Dendritic cell treated with granulocyte-macrophage colony-stimulating factor and Interleukin-4, amounts not matched to agents 40 ng/mL and 50 ng/mL, for 4 days (primary cell): Measurements from ENCODE around the gene SYT17.

Experiments
- H3K27ac Mint-ChIP-seq: one replicate; pipeline ENCODE4 v1.8.0; 2022; ENCODE audit warnings: mild to moderate bottlenecking, mixed read lengths
- H3K27me3 Mint-ChIP-seq: one replicate; pipeline ENCODE4 v1.8.0; 2022; ENCODE audit warnings: mild to moderate bottlenecking, mixed read lengths
- H3K36me3 Mint-ChIP-seq: one replicate; pipeline ENCODE4 v1.8.0; 2022; ENCODE audit warnings: low read depth, mixed read lengths
- H3K4me1 Mint-ChIP-seq: one replicate; pipeline ENCODE4 v1.8.0; 2022; ENCODE audit warnings: low read depth, mixed read lengths
- H3K4me3 Mint-ChIP-seq: one replicate; pipeline ENCODE4 v1.8.0; 2022; ENCODE audit warnings: mild to moderate bottlenecking, moderate library complexity, mixed read lengths
- H3K9me3 Mint-ChIP-seq: one replicate; pipeline ENCODE4 v1.8.0; 2022; ENCODE audit warnings: mixed read lengths
- intact Hi-C: fragments of 100-400 bp; cut with micrococcal nuclease; formaldehyde crosslinking; loops from one replicate; pipeline ENCODE4 v1.15.0; 2022

SYT17 gene

GRCh38 chr16:19286827-19287226, 118.8 kb downstream of the SYT17 start:
- intact Hi-C loops: no loop called here
- H3K4me3 Mint-ChIP-seq: no peak overlapping the region

GRCh38 chr16:19287241-19287640, 119.2 kb downstream of the SYT17 start:
- Mint-ChIP-seq H3K36me3 (no peaks in the 10 kb centered on the region), H3K27ac (no peak overlapping the region), H3K27me3 (peaks cover 27% of the 10 kb centered on the region), H3K4me1 (peaks cover 49% of the 10 kb centered on the region), H3K4me3 (no peak overlapping the region), H3K9me3 (no peaks in the 10 kb centered on the region)
- intact Hi-C loops: no loop called here

More at GRCh38 chr16:19286827-19287226, 118.8 kb downstream of the SYT17 start:
- Mint-ChIP-seq H3K27me3 (peaks cover 28% of the 10 kb centered on the region), H3K27ac (no peak overlapping the region), H3K4me1 (peaks cover 50% of the 10 kb centered on the region), H3K36me3 (no peaks in the 10 kb centered on the region), H3K9me3 (no peaks in the 10 kb centered on the region)

GRCh38 chr16:19288872-19289799, 121.1 kb downstream of the SYT17 start:
- H3K36me3 Mint-ChIP-seq: no peaks in the 10 kb centered on the region

GRCh38 chr16:19289811-19290485, 121.9 kb downstream of the SYT17 start:
- Mint-ChIP-seq H3K9me3 (no peaks in the 10 kb centered on the region), H3K4me1 (peaks cover 58% of the 10 kb centered on the region), H3K27me3 (peaks cover 10% of the 10 kb centered on the region), H3K36me3 (no peaks in the 10 kb centered on the region), H3K27ac (peak overlapping the region; percentile 74), H3K4me3 (no peak overlapping the region)
- intact Hi-C loops: loop anchor here (5.0 kb wide), 1 partner anchor 173 kb away; no protein-coding TSS in a partner anchor

More at GRCh38 chr16:19288872-19289799, 121.1 kb downstream of the SYT17 start:
- H3K4me1 Mint-ChIP-seq: peaks cover 58% of the 10 kb centered on the region
- peaks cover 17% of the 10 kb centered on the region for H3K27me3 Mint-ChIP-seq
- no peak overlapping the region for H3K4me3 Mint-ChIP-seq
- H3K27ac Mint-ChIP-seq: peak overlapping the region; percentile 74
- intact Hi-C loops: no loop called here
- no peaks in the 10 kb centered on the region for H3K9me3 Mint-ChIP-seq

DNA sequence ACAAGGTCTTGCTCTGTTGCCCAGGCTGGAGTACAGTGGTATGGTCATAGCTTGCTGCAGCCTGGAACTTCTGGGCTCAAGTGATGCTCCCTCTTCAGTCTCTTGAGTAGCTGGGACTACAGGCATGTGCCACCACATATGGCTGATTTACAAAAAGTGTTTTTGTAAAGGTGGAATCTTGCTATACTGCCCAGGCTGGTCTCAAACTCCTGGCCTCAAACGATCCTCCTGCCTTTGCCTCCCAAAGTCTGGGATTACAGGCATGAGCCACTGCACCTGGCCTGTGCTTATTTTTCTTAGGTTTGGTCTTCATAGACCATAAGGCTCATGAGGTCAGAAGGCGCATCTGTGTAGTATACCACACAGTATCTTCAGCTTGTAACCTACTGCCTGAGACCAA, 122.8 kb downstream of the SYT17 start:
- Mint-ChIP-seq H3K4me3 (no peak overlapping the region), H3K4me1 (peaks cover 66% of the 10 kb centered on the region), H3K27me3 (peaks cover 4% of the 10 kb centered on the region), H3K36me3 (no peaks in the 10 kb centered on the region), H3K27ac (peak overlapping the region; percentile 74), H3K9me3 (no peaks in the 10 kb centered on the region)
- intact Hi-C loops: loop anchor here (5.0 kb wide), 1 partner anchor 174 kb away; no protein-coding TSS in a partner anchor

GRCh38 chr16:19291475-19291874, 123.4 kb downstream of the SYT17 start:
- Mint-ChIP-seq H3K9me3 (no peaks in the 10 kb centered on the region), H3K4me3 (no peak overlapping the region), H3K4me1 (peaks cover 71% of the 10 kb centered on the region), H3K36me3 (no peaks in the 10 kb centered on the region), H3K27me3 (peaks cover 1% of the 10 kb centered on the region), H3K27ac (peak overlapping the region; percentile 74)
- intact Hi-C loops: loop anchor here (5.0 kb wide), 1 partner anchor 174 kb away; no protein-coding TSS in a partner anchor

DNA sequence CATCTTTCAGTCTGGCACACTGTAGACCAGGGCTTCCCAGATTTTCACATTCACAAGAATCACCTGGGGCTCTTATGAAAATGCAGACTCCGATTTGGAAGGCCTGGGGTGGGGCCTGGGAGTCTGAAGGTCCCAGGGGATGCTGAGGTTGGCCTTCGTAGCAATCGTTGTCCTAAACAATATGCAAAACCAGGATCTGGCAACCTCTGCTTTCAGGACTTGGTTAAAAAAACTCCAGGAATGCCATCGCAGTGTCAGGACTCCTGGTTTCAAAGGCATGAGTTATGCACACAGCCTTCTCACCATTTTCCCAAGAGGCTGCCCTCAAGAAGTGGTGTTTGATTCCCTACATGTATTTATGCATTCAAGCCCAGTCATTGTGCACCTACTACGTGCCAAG, 124.1 kb downstream of the SYT17 start:
- Mint-ChIP-seq H3K9me3 (no peaks in the 10 kb centered on the region), H3K4me1 (peaks cover 76% of the 10 kb centered on the region), H3K4me3 (no peak overlapping the region), H3K36me3 (no peaks in the 10 kb centered on the region), H3K27me3 (peaks cover 1% of the 10 kb centered on the region), H3K27ac (peak overlapping the region; percentile 95)
- intact Hi-C loops: loop anchor here (5.0 kb wide), 1 partner anchor 175 kb away; no protein-coding TSS in a partner anchor

GRCh38 chr16:19294156-19294649, 126.2 kb downstream of the SYT17 start:
- H3K4me1 Mint-ChIP-seq: peaks cover 76% of the 10 kb centered on the region
- intact Hi-C loops: loop anchor here (5.0 kb wide), 1 partner anchor 177 kb away; no protein-coding TSS in a partner anchor
- H3K27me3 Mint-ChIP-seq: peaks cover 5% of the 10 kb centered on the region
- H3K4me3 Mint-ChIP-seq: no peak overlapping the region
- H3K27ac Mint-ChIP-seq: peak overlapping the region; percentile 95
- H3K36me3 Mint-ChIP-seq: no peaks in the 10 kb centered on the region
- H3K9me3 Mint-ChIP-seq: no peaks in the 10 kb centered on the region

DNA sequence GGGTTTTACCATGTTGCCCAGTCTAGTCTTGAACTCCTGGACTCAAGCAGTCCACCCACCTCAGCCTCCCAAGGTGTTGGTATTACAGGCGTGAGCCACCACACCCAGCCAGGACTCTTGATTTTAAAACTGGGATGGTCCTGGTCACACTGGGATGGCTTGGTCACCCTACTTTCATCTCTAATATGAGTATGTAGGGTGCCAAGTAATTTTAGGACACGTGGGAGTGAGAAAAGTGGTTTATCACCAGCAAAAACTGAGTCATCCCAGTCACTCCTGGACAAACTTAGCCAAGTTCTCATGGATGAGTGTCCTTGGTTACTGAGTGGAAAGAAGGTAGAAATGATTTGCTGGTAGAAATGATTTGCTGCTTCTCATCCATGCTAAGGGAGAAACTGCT, 127.4 kb downstream of the SYT17 start:
- Mint-ChIP-seq H3K27ac (peak overlapping the region; percentile 95), H3K4me3 (peak overlapping the region; percentile 6), H3K36me3 (no peaks in the 10 kb centered on the region), H3K4me1 (peaks cover 74% of the 10 kb centered on the region), H3K9me3 (no peaks in the 10 kb centered on the region), H3K27me3 (peaks cover 9% of the 10 kb centered on the region)
- intact Hi-C loops: no loop called here

DNA sequence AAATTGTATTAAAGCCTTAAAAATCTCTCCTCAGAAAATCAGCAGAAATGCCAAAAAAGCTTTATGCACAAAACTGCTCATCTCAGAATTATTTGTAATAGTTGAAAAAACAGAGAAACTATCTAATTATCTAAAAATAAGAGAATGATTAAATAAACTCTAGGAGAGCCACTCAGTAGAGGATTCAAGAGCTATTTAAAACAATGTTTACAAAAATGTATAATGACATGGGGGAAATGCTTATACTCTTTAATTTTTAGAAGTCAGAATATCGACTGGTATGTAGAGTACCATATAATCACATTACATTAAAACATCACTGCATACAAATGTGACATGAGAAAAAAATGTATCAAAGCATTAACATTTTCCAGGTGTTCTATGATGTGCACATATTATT, 129.4 kb downstream of the SYT17 start:
- Mint-ChIP-seq H3K27ac (no peak overlapping the region), H3K36me3 (no peaks in the 10 kb centered on the region), H3K9me3 (no peaks in the 10 kb centered on the region), H3K4me3 (no peak overlapping the region), H3K4me1 (peaks cover 77% of the 10 kb centered on the region), H3K27me3 (peaks cover 11% of the 10 kb centered on the region)
- intact Hi-C loops: no loop called here

GRCh38 chr16:19299565-19299964, 131.5 kb downstream of the SYT17 start:
- Mint-ChIP-seq H3K4me1 (peaks cover 73% of the 10 kb centered on the region), H3K9me3 (no peaks in the 10 kb centered on the region), H3K36me3 (no peaks in the 10 kb centered on the region), H3K4me3 (no peak overlapping the region), H3K27ac (no peak overlapping the region), H3K27me3 (peaks cover 11% of the 10 kb centered on the region)
- intact Hi-C loops: no loop called here

DNA sequence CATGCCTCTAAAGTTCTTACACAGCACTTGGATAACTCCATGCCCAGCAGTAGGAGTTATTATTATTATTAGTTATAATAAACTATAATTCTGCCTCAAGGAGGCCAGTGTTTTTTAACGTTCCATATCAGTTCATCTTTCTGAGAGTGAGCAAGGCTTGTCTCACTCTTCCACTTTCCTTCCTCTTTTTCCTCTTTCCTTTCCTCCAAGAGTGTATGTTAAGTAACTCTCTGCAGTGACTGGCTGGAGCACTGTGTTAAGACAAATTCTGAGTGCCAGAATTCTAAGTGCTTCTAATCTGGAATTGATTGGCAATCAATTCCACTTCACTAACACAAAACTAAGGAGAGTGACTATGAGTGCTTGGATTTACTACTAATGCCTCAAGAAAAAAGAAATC, 133.9 kb downstream of the SYT17 start:
- Mint-ChIP-seq H3K9me3 (no peaks in the 10 kb centered on the region), H3K27me3 (peaks cover 11% of the 10 kb centered on the region), H3K27ac (no peak overlapping the region), H3K4me3 (no peak overlapping the region), H3K36me3 (peaks cover 4% of the 10 kb centered on the region), H3K4me1 (peaks cover 67% of the 10 kb centered on the region)
- intact Hi-C loops: no loop called here

GRCh38 chr16:19304750-19305149, 136.7 kb downstream of the SYT17 start:
- H3K27ac Mint-ChIP-seq: peak overlapping the region; percentile 80
- intact Hi-C loops: no loop called here
- H3K9me3 Mint-ChIP-seq: no peaks in the 10 kb centered on the region
- H3K4me1 Mint-ChIP-seq: peaks cover 72% of the 10 kb centered on the region
- H3K27me3 Mint-ChIP-seq: peaks cover 3% of the 10 kb centered on the region
- H3K36me3 Mint-ChIP-seq: peaks cover 32% of the 10 kb centered on the region
- H3K4me3 Mint-ChIP-seq: peak overlapping the region; percentile 74

GRCh38 chr16:19305443-19305842, 137.4 kb downstream of the SYT17 start:
- H3K9me3 Mint-ChIP-seq: no peaks in the 10 kb centered on the region
- H3K27me3 Mint-ChIP-seq: peaks cover 3% of the 10 kb centered on the region
- intact Hi-C loops: no loop called here

More at GRCh38 chr16:19305443-19305842, 137.4 kb downstream of the SYT17 start:
- Mint-ChIP-seq H3K4me3 (peak overlapping the region; percentile 74), H3K27ac (peak overlapping the region; percentile 80), H3K36me3 (peaks cover 39% of the 10 kb centered on the region), H3K4me1 (peaks cover 70% of the 10 kb centered on the region)
